Measurements from ENCODE around the gene PGGT1B.

Gene PGGT1B

DNA sequence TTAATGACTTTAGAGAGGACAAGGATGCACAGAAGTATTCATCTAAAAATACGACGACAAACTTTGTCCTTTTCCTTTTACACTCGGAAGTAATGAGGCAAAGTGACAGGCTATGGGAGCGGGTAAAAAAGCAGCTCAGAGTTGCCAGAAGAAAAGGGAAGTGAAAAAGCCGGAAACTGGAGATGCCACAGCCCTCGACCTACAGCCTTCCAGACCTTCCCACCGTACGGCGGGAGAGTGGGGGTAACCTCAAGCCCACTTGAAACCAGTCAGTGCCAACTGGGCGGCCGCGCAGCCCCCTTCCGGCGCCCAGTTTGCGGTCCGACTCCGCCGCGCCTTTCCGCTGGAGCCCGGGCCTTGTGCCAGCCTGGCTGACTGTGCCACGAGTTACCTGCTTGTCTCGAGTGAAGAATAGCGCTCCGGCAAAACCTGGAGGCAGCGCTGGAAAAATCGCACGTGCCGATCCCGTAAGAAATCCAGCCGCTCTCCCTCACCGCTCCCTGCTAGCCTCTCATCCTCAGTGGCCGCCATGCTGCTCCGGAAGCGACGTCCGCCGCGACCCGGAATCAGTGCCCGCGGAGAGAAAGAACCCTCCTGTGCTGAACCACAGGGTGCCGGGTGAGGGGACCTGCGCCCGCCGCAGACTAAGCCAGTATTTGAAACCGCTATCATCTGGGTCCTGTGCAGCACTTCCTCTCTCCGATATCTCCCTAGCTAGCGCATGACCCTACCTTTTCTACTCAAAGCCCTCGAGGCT is at the start of gene PGGT1B:
TSS of gene PGGT1B (minus strand) at position 557 of the 757 bp plus-strand sequence. CDS start at position 531, 26 bp downstream.
- no peaks in the 10 kb centered on the region for H3K27me3 Mint-ChIP-seq
- peaks cover 48% of the 10 kb centered on the region for H3K4me1 Mint-ChIP-seq
- ATAC-seq (replicated peaks; ENCODE audit: extremely low read depth, poor library complexity, severe bottlenecking), result peak; percentile 93

DNA sequence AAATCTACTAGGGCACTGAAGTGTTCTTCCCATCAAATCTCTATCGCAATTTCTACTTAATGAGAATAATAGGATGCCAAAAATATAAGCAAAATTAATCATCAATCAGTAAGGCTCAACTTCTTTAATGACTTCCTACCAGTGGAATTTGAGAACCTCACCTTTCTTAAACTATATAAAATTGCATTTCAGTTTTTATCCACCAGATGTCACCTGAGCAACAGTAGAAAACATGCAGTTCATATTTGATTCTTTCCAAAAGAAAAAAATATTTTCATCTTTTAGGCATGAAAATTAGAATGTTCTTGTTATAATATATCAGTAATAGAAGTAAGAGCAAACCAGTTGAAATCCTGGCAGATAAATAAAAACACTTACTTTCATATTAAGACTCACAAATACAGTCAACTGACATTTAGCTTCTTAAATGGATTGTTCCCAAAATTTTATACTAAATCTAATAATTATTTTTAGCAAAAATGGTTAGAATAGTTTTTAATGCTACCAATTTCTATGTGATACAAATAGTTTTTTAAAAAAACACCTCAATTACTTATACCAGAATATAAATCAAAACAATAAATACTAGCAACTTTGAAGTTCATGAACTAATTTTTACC is 47.2 kb upstream of the PGGT1B start:
- Mint-ChIP-seq H3K4me1 (no peaks in the 10 kb centered on the region), H3K36me3 (ENCODE audit: insufficient read depth) (no peaks in the 10 kb centered on the region), H3K27ac (ENCODE audit: low read depth) (no peak overlapping the region), H3K27me3 (peaks cover 36% of the 10 kb centered on the region), H3K9me3 (no peaks in the 10 kb centered on the region), H3K4me3 (no peak overlapping the region)
- DNase-seq (ENCODE audit: low spot score in 2 of 2) (no peak), ATAC-seq (replicated peaks; ENCODE audit: extremely low read depth, poor library complexity, severe bottlenecking) (no peak)

More for the DNA sequence above, at the start of gene PGGT1B:
- peaks cover 4% of the 10 kb centered on the region for H3K36me3 Mint-ChIP-seq (ENCODE audit: insufficient read depth)
- peak within 1 kb of the TSS; percentile 88 for H3K4me3 Mint-ChIP-seq
- no peaks in the 10 kb centered on the region for H3K9me3 Mint-ChIP-seq
- peak within 1 kb of the TSS; percentile 97 for H3K27ac Mint-ChIP-seq (ENCODE audit: low read depth)
- DNase-seq (ENCODE audit: low spot score in 2 of 2), result peak; percentile 47 to 49

DNA sequence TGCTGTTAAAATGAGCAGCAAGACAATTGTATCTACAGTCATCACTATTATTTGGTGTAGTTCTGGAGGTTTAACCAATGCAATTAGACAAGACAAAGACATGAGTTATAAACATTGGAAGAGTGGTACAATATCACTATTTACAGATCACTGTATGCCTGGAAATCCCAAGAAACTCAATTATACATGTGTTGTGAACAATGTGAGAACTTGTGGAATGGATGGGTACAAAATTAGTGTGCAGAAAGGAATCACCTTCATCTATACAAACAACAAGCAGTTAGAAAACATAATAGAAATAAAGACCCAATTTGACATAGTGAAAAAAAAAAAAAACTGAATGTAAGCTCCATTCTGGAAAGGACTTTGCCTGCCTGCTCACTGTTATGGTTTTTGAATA is 46.1 kb upstream of the PGGT1B start:
- DNase-seq (ENCODE audit: low spot score in 2 of 2) (no peak), ATAC-seq (replicated peaks; ENCODE audit: extremely low read depth, poor library complexity, severe bottlenecking) (no peak)
- H3K36me3 Mint-ChIP-seq (ENCODE audit: insufficient read depth), result no peaks in the 10 kb centered on the region
- peaks cover 41% of the 10 kb centered on the region for H3K27me3 Mint-ChIP-seq
- H3K27ac Mint-ChIP-seq (ENCODE audit: low read depth), result no peak overlapping the region
- no peaks in the 10 kb centered on the region for H3K4me1 Mint-ChIP-seq
- H3K9me3 Mint-ChIP-seq, result no peaks in the 10 kb centered on the region
- H3K4me3 Mint-ChIP-seq, result no peak overlapping the region

DNA sequence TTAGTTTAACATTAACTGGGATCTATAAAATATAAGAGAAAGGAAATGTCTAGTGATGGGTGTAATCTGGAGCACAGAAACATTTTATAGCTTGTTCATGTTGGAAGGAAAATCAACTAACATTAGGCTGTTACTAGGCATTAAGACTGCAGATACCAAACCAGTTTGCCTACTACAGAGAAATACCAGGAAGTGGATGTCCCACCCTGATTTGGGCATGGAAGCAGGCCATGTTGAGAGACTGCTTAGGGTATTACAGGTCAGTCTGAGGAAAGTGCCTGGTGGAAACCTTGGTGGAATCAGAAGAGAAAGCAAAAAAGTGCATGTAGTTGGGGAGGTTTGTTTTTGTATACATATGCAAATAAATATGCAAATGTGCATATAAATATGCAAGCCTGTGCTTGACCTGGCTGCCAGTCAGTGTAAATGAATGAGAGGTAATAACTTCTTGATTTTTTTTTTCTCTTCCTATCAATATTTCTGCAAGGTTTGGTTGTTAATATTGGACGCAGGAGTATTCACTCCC is 43.4 kb upstream of the PGGT1B start:
- H3K36me3 Mint-ChIP-seq (ENCODE audit: insufficient read depth), result no peaks in the 10 kb centered on the region
- no peak for DNase-seq (ENCODE audit: low spot score in 2 of 2)
- H3K27me3 Mint-ChIP-seq, result peaks cover 46% of the 10 kb centered on the region

DNA sequence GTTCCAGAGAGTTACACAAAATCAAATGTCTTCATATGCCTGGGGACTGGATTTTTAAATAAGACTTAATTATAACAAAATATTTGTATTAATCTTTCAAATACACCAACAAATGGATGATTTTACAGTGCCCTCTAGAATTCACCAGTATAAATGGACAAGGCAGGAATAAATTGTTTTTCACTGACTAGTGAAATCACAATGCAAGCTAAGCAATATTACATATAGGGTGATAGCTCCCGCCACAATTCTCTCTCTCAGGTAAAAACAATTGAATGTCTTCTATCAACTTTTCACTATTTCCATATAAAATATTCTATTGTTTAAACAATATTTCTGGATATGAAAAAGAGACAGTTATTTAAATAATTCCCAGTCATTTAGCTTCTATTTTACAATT is 41.8 kb upstream of the PGGT1B start:
- peaks cover 35% of the 10 kb centered on the region for H3K27me3 Mint-ChIP-seq
- H3K36me3 Mint-ChIP-seq (ENCODE audit: insufficient read depth), result no peaks in the 10 kb centered on the region
- no peak overlapping the region for H3K27ac Mint-ChIP-seq (ENCODE audit: low read depth)
- H3K9me3 Mint-ChIP-seq, result no peaks in the 10 kb centered on the region
- ATAC-seq (replicated peaks; ENCODE audit: extremely low read depth, poor library complexity, severe bottlenecking) (no peak), DNase-seq (ENCODE audit: low spot score in 2 of 2) (no peak)
- H3K4me1 Mint-ChIP-seq, result no peaks in the 10 kb centered on the region
- no peak overlapping the region for H3K4me3 Mint-ChIP-seq

More for the DNA sequence above, 43.4 kb upstream of the PGGT1B start:
- Mint-ChIP-seq H3K4me1 (no peaks in the 10 kb centered on the region), H3K4me3 (no peak overlapping the region), H3K27ac (ENCODE audit: low read depth) (no peak overlapping the region), H3K9me3 (no peaks in the 10 kb centered on the region)
- ATAC-seq (replicated peaks; ENCODE audit: extremely low read depth, poor library complexity, severe bottlenecking), result no peak

DNA sequence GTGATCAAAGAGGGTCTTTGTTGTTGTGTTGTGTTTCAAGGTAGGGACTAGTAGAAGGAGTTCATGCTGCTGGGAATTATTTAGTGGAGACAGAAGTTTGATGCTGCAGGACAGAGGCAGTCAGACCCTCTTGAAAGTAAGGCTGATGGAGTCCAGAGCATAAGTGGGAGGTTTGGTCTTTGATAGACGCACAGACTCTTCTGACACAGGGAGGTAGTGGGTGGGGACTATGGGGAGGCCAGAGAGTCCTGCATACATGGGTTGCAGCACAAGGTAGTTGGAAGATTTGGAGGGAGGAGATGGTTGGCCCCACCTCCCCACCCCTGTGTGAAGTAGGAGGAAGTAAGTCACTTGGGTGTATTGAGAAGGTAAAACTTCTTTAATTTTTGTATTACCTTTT is 36.1 kb upstream of the PGGT1B start:
- Mint-ChIP-seq H3K4me3 (no peak overlapping the region), H3K27ac (ENCODE audit: low read depth) (no peak overlapping the region), H3K36me3 (ENCODE audit: insufficient read depth) (peaks cover 2% of the 10 kb centered on the region), H3K9me3 (no peaks in the 10 kb centered on the region), H3K4me1 (peaks cover 12% of the 10 kb centered on the region), H3K27me3 (peaks cover 5% of the 10 kb centered on the region)
- ATAC-seq (replicated peaks; ENCODE audit: extremely low read depth, poor library complexity, severe bottlenecking) (no peak), DNase-seq (ENCODE audit: low spot score in 2 of 2) (no peak)

DNA sequence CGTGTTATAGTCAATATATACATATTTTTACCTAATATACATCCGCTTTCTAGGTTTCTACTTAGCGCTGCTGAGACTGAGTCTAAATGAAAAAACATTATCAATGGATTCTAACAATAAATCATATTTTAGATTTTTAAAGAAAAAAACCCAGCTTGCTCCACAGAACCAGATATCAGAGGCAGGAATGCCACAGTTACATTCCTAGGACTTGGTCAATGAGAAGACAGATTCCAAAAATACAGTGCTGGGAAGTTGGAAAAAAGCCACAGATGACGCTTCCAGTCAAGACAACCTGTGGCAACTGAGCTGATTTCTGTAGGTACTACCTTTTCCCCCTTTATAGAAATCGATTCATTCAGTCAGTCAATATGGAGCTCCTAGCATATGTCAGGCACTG is 34.4 kb upstream of the PGGT1B start:
- Mint-ChIP-seq H3K27me3 (no peaks in the 10 kb centered on the region), H3K4me3 (peak overlapping the region; percentile 74), H3K27ac (ENCODE audit: low read depth) (no peak overlapping the region), H3K36me3 (ENCODE audit: insufficient read depth) (peaks cover 2% of the 10 kb centered on the region), H3K4me1 (peaks cover 12% of the 10 kb centered on the region), H3K9me3 (peaks cover 2% of the 10 kb centered on the region)
- DNase-seq (ENCODE audit: low spot score in 2 of 2), result no peak
- no peak for ATAC-seq (replicated peaks; ENCODE audit: extremely low read depth, poor library complexity, severe bottlenecking)

DNA sequence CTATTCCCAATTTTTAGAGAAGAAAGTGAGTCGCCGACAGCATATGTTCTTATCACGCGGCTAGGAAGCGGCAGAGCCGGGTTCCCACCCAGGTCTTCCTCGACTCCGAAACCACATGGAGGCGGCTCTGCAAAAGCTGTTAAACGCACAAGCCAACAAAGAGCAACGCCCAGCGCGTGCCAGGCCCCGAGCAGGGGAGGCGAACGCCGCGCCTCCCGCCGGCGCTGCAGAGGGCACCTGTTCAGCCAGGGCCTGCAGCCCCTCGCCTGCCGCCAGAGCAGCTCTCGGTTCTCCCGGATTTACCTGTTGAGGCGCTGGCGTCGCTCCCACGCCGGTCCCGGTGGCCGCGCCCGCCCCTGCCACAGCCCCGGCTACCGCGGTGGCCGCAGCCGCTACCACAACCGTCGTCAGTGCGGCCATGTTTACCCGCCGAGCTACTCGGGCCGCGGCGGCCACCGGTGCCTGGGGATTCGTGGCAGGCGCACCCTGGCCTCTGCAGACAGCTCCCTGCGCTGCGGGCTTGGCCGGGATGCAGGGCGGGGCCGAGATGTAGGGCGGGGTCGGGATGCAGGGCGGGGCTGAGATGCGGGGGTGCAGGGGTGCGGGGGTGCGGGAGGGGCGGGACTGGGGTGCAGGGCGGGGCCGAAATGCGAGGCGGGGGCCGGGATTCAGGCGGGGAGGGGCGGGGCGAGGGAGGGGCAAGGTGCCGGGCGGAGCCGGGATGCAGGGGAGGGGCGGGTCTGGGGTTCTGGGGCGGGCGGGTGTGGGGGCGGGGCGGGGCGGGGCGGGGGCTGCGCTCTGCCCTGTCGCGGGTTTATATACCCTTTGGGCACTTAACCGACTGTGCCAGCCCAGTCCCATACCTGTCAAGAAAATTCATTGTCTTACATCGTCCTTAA is 33.7 kb upstream of the PGGT1B start, which contains the start of gene CCDC112:
TSS of gene CCDC112 (minus strand) at position 531 of the 899 bp plus-strand sequence. CDS start at position 420, 111 bp downstream.
- Mint-ChIP-seq H3K4me3 (peak within 1 kb of the TSS; percentile 74), H3K9me3 (peaks cover 5% of the 10 kb centered on the region), H3K27ac (ENCODE audit: low read depth) (no peak within 1 kb of the TSS), H3K36me3 (ENCODE audit: insufficient read depth) (peaks cover 2% of the 10 kb centered on the region), H3K4me1 (peaks cover 12% of the 10 kb centered on the region), H3K27me3 (no peaks in the 10 kb centered on the region)
- DNase-seq (ENCODE audit: low spot score in 2 of 2) (peak; percentile 33 to 42), ATAC-seq (replicated peaks; ENCODE audit: extremely low read depth, poor library complexity, severe bottlenecking) (peak; percentile 78)

DNA sequence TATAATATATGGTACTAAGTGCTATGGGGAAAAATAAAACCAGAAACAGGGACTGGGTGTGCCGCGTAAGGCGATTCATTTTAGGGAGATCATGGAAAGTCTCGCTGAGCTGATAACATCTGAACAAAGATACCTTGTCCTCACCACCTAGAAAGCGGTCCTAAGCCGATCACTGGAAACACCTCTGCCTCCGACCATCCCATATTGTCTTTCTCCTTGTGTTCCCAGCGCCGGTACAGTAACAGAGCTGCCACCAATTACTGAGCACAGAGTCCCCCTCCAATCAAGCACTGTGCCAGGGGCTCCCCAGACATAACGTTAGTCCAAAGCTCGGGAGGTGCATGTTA is 33.1 kb upstream of the PGGT1B start:
- ATAC-seq (replicated peaks; ENCODE audit: extremely low read depth, poor library complexity, severe bottlenecking) (no peak), DNase-seq (ENCODE audit: low spot score in 2 of 2) (no peak)
- Mint-ChIP-seq H3K4me1 (peaks cover 12% of the 10 kb centered on the region), H3K27me3 (no peaks in the 10 kb centered on the region), H3K27ac (ENCODE audit: low read depth) (no peak overlapping the region), H3K36me3 (ENCODE audit: insufficient read depth) (peaks cover 2% of the 10 kb centered on the region), H3K4me3 (peak overlapping the region; percentile 74), H3K9me3 (peaks cover 5% of the 10 kb centered on the region)

DNA sequence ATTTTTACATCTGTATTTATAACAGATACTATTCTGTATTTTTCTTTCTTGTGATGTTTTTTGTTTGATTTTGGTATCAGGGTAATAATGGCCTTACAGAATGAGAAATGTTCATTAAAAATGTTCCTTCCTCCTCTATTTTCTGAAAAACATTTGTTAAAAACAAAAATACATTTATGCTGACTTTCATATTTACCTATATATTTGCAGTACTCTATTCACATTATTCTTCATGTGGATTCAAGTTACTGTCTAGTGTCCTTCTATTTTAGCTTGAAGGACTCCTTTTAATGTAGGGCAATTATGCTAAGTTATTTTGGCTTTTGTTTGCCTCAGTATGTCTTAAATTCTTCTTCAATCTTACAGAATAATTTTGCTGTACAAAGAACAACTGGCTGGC is 28.7 kb upstream of the PGGT1B start:
- Mint-ChIP-seq H3K4me1 (peaks cover 12% of the 10 kb centered on the region), H3K9me3 (peaks cover 5% of the 10 kb centered on the region), H3K27me3 (no peaks in the 10 kb centered on the region), H3K27ac (ENCODE audit: low read depth) (no peak overlapping the region), H3K36me3 (ENCODE audit: insufficient read depth) (no peaks in the 10 kb centered on the region), H3K4me3 (no peak overlapping the region)
- DNase-seq (ENCODE audit: low spot score in 2 of 2), result no peak
- ATAC-seq (replicated peaks; ENCODE audit: extremely low read depth, poor library complexity, severe bottlenecking), result no peak

DNA sequence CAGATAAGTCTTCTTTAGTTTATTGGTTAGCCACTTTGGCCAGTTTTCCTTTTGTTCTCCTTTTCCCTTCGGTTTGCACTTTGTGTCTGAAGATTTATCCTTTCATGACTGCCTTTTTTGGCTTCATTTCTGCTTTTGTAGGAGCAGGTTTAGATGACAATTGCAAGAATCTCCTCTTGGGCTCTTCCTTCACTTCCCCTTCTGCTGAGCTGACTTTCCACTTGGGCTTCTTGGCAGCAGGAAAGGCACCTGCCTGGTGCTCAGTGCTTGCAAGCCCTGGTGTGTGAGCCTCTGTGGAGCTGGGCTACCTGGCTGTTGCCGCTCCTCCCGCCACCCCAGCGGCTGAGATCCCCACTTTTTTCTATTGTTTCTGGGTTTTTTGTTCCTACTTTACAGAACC is 26.4 kb upstream of the PGGT1B start:
- Mint-ChIP-seq H3K27ac (ENCODE audit: low read depth) (no peak overlapping the region), H3K36me3 (ENCODE audit: insufficient read depth) (no peaks in the 10 kb centered on the region), H3K9me3 (peaks cover 5% of the 10 kb centered on the region), H3K27me3 (no peaks in the 10 kb centered on the region), H3K4me3 (no peak overlapping the region), H3K4me1 (peaks cover 11% of the 10 kb centered on the region)
- ATAC-seq (replicated peaks; ENCODE audit: extremely low read depth, poor library complexity, severe bottlenecking) (no peak), DNase-seq (ENCODE audit: low spot score in 2 of 2) (no peak)

DNA sequence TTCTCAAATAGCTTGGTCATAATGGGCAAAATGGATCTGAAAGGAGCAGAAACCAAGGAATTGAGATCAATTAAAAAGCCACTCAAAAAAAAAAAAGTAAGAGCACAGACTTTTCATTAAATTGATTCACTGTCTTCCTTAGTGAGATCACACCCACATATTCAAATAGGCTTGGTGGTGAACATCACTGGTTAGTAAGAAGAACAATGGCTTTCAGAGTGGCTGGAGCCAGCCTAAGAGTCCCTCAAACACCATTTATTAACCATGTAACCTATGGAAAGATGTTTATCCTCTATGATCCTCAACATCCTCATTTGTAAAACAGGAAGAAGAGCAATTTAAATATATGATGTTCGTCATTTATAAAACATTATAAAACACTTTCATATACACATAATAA is 21.3 kb upstream of the PGGT1B start:
- ATAC-seq (replicated peaks; ENCODE audit: extremely low read depth, poor library complexity, severe bottlenecking), result no peak
- Mint-ChIP-seq H3K27ac (ENCODE audit: low read depth) (no peak overlapping the region), H3K27me3 (no peaks in the 10 kb centered on the region)

More for the DNA sequence above, 21.3 kb upstream of the PGGT1B start:
- Mint-ChIP-seq H3K36me3 (ENCODE audit: insufficient read depth) (no peaks in the 10 kb centered on the region), H3K9me3 (no peaks in the 10 kb centered on the region), H3K4me3 (no peak overlapping the region), H3K4me1 (peaks cover 11% of the 10 kb centered on the region)
- no peak for DNase-seq (ENCODE audit: low spot score in 2 of 2)

Measured in central memory CD8-positive, alpha-beta T cell (primary cell).